K562 (cell line): Measurements from ENCODE around the gene ZNF791. TPM values are rescaled to one million over a fixed set of nuclear protein-coding genes. Genes with fewer than 3 reads are reported as not detected.
A peak's percentile ranks its signal among the peaks of the same experiment; 100 is the strongest.

Experiments used
- BRF1 ChIP-seq: IDR thresholded peaks from 3 replicates; pipeline ENCODE4 v1.6.1; 2011; ENCODE audit warnings: borderline replicate concordance, mild to moderate bottlenecking; ENCODE audit not compliant: insufficient read length; ENCODE audit errors: extremely low read depth
- FUS ChIP-seq: fragments of 200-400 bp; formaldehyde crosslinking; optimal IDR thresholded peaks from 2 replicates; pipeline ENCODE3; 2017; ENCODE audit warnings: low read depth, low read length
- GATA2 ChIP-seq: sonication (generic); formaldehyde crosslinking; IDR thresholded peaks from 2 replicates; pipeline ENCODE4 v1.4.0; 2020; ENCODE audit warnings: mild to moderate bottlenecking, missing genetic modification reagents
- NR3C1 ChIP-seq: sonication (generic); formaldehyde crosslinking; IDR thresholded peaks from 2 replicates; pipeline ENCODE4 v1.8.1; 2022; ENCODE audit warnings: missing genetic modification reagents
- SRSF3 ChIP-seq: fragments of 200-400 bp; formaldehyde crosslinking; IDR thresholded peaks from 2 replicates; pipeline ENCODE4 v1.6.1; 2016; ENCODE audit warnings: mild to moderate bottlenecking, low read length, moderate library complexity; ENCODE audit not compliant: insufficient read depth
- ZC3H4 ChIP-seq: sonication (generic); formaldehyde crosslinking; IDR thresholded peaks from 2 replicates; pipeline ENCODE4 v1.9.0; 2021; ENCODE audit warnings: missing genetic modification reagents, borderline replicate concordance
- polyA plus RNA-seq, 8 experiments: library from polyadenylated mRNA; depleted of rRNA in 4 of 8; stranded (reverse) in 5 of 8; unstranded in 3 of 8; fragments of >200 nt; fragmentation: Nextera tagmentation in 2 of 8; fragmentation: Illumina TruSeq in 1 of 8; extraction: Ambion mirVana in 2 of 8; extraction: Trizol in 1 of 8; gene quantifications; 2 replicates each; pipeline versions ENCODE4 v1.2.1 to v1.2.3, GENCODE V29; 2011 to 2014; ENCODE audit warnings: inconsistent platforms in 1 of 8, missing spikeins in 1 of 8
- total RNA-seq, 7 experiments: library from RNA; depleted of rRNA in 6 of 7; stranded (reverse); fragments of >200 nt in 6 of 7; fragmentation: Illumina TruSeq in 2 of 7; extraction: Trizol in 2 of 7; gene quantifications; 2 replicates each; pipeline versions ENCODE4 v1.2.1 to v1.2.3, GENCODE V29; 2011 to 2021; ENCODE audit warnings: low replicate concordance in 1 of 7
- TF ChIP-seq, protein P1 (sequence below): fragments of 450-650 bp; formaldehyde crosslinking; IDR thresholded peaks from 2 replicates; pipeline ENCODE4 v1.4.0; 2020; ENCODE audit warnings: mild to moderate bottlenecking, moderate library complexity
- TF ChIP-seq, protein P2 (sequence below): sonication (generic); formaldehyde crosslinking; IDR thresholded peaks from 2 replicates; pipeline ENCODE4 v1.8.1; 2023; ENCODE audit warnings: mild to moderate bottlenecking, missing genetic modification reagents
- TF ChIP-seq, protein P3 (sequence below): fragments of 450-650 bp; IDR thresholded peaks from 2 replicates; pipeline ENCODE4 v1.6.1; 2017; ENCODE audit warnings: antibody characterized with exemption, mild to moderate bottlenecking
- TF ChIP-seq, protein P4 (sequence below), 2 experiments: IDR thresholded peaks; 2 replicates each; pipeline ENCODE4 v1.6.1; 2012; ENCODE audit warnings: improper control_type of control experiment in 2 of 2, low read depth in 2 of 2, low read length in 2 of 2, borderline replicate concordance in 1 of 2
- TF ChIP-seq, protein P5 (sequence below): sonication (generic); formaldehyde crosslinking; IDR thresholded peaks from 2 replicates; pipeline ENCODE4 v1.8.0; 2022; ENCODE audit warnings: missing genetic modification reagents, mild to moderate bottlenecking, borderline replicate concordance

The ZNF791 gene
- total and polyA plus RNA-seq, 9 of the 15 experiments (the other 6 are each of a cell fraction or from before 2014, with no cell fraction given), result 7.8 to 22.7 (median 13.1) TPM

DNA sequence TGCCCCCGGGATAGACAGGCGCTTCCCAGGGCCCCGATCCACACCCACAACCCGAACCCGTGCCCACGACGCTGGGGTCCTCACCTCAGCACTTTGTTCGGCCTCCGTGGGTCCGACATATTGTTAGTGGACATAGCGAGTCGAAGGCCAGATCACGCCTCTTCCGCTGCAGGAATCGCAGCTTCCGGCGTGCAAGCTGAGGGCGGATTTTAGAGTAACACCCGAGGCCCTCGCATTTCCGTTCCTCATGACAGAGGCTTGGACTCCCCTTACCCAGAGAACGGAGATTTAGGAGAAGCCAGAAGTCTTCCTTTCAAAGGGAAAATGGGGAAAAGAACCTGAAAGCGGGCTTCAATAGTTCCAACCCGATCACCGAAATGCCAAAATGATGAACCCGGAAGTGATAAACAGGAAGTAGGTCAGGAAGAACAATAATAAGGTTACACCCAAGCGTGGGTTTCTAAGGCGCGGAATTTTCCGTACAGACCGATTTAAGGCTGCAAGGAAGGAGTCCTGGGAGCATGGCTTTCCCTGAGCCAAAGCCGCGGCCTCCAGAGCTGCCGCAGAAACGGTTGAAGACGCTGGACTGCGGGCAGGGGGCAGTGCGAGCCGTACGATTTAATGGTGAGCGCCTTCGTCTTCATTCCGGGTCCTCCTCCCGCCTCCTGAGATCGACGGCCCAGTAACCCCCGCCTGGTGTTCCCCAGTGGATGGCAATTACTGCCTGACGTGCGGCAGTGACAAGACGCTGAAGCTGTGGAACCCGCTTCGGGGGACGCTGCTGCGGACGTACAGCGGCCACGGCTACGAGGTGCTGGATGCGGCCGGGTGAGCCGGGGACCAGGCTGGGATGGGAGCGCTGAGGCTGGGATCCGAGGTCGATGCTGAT, 58.8 kb downstream of the ZNF791 start (continued):
- TF ChIP-seq SRSF3 (no peak), GATA2 (CRISPR knock-in tag) (no peak), FUS (no peak), ZC3H4 (CRISPR knock-in tag) (no peak), NR3C1 (no peak), BRF1 (no peak)
- TF ChIP-seq, protein P1, sequence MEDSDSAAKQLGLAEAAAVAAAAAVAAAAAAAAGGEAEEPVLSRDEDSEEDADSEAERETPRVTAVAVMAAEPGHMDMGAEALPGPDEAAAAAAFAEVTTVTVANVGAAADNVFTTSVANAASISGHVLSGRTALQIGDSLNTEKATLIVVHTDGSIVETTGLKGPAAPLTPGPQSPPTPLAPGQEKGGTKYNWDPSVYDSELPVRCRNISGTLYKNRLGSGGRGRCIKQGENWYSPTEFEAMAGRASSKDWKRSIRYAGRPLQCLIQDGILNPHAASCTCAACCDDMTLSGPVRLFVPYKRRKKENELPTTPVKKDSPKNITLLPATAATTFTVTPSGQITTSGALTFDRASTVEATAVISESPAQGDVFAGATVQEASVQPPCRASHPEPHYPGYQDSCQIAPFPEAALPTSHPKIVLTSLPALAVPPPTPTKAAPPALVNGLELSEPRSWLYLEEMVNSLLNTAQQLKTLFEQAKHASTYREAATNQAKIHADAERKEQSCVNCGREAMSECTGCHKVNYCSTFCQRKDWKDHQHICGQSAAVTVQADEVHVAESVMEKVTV (CRISPR knock-in tag), result no peak
- TF ChIP-seq, protein P2, sequence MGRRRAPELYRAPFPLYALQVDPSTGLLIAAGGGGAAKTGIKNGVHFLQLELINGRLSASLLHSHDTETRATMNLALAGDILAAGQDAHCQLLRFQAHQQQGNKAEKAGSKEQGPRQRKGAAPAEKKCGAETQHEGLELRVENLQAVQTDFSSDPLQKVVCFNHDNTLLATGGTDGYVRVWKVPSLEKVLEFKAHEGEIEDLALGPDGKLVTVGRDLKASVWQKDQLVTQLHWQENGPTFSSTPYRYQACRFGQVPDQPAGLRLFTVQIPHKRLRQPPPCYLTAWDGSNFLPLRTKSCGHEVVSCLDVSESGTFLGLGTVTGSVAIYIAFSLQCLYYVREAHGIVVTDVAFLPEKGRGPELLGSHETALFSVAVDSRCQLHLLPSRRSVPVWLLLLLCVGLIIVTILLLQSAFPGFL (CRISPR knock-in tag), result no peak
- TF ChIP-seq, protein P3, sequence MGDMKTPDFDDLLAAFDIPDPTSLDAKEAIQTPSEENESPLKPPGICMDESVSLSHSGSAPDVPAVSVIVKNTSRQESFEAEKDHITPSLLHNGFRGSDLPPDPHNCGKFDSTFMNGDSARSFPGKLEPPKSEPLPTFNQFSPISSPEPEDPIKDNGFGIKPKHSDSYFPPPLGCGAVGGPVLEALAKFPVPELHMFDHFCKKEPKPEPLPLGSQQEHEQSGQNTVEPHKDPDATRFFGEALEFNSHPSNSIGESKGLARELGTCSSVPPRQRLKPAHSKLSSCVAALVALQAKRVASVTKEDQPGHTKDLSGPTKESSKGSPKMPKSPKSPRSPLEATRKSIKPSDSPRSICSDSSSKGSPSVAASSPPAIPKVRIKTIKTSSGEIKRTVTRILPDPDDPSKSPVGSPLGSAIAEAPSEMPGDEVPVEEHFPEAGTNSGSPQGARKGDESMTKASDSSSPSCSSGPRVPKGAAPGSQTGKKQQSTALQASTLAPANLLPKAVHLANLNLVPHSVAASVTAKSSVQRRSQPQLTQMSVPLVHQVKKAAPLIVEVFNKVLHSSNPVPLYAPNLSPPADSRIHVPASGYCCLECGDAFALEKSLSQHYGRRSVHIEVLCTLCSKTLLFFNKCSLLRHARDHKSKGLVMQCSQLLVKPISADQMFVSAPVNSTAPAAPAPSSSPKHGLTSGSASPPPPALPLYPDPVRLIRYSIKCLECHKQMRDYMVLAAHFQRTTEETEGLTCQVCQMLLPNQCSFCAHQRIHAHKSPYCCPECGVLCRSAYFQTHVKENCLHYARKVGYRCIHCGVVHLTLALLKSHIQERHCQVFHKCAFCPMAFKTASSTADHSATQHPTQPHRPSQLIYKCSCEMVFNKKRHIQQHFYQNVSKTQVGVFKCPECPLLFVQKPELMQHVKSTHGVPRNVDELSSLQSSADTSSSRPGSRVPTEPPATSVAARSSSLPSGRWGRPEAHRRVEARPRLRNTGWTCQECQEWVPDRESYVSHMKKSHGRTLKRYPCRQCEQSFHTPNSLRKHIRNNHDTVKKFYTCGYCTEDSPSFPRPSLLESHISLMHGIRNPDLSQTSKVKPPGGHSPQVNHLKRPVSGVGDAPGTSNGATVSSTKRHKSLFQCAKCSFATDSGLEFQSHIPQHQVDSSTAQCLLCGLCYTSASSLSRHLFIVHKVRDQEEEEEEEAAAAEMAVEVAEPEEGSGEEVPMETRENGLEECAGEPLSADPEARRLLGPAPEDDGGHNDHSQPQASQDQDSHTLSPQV, result 0 out of 2 replicates have a peak, but pooled peaks have one; percentile 15
- TF ChIP-seq, protein P4, sequence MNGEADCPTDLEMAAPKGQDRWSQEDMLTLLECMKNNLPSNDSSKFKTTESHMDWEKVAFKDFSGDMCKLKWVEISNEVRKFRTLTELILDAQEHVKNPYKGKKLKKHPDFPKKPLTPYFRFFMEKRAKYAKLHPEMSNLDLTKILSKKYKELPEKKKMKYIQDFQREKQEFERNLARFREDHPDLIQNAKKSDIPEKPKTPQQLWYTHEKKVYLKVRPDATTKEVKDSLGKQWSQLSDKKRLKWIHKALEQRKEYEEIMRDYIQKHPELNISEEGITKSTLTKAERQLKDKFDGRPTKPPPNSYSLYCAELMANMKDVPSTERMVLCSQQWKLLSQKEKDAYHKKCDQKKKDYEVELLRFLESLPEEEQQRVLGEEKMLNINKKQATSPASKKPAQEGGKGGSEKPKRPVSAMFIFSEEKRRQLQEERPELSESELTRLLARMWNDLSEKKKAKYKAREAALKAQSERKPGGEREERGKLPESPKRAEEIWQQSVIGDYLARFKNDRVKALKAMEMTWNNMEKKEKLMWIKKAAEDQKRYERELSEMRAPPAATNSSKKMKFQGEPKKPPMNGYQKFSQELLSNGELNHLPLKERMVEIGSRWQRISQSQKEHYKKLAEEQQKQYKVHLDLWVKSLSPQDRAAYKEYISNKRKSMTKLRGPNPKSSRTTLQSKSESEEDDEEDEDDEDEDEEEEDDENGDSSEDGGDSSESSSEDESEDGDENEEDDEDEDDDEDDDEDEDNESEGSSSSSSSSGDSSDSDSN (IDR thresholded peaks at IDR 0.05; ENCODE audit: borderline replicate concordance in 1 of 2, low read depth in 2 of 2, low read length in 2 of 2), result no peak
- TF ChIP-seq, protein P5, sequence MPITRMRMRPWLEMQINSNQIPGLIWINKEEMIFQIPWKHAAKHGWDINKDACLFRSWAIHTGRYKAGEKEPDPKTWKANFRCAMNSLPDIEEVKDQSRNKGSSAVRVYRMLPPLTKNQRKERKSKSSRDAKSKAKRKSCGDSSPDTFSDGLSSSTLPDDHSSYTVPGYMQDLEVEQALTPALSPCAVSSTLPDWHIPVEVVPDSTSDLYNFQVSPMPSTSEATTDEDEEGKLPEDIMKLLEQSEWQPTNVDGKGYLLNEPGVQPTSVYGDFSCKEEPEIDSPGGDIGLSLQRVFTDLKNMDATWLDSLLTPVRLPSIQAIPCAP (CRISPR knock-in tag), result no peak
